Measurements from ENCODE around the gene PCMTD2.

Gene PCMTD2

DNA sequence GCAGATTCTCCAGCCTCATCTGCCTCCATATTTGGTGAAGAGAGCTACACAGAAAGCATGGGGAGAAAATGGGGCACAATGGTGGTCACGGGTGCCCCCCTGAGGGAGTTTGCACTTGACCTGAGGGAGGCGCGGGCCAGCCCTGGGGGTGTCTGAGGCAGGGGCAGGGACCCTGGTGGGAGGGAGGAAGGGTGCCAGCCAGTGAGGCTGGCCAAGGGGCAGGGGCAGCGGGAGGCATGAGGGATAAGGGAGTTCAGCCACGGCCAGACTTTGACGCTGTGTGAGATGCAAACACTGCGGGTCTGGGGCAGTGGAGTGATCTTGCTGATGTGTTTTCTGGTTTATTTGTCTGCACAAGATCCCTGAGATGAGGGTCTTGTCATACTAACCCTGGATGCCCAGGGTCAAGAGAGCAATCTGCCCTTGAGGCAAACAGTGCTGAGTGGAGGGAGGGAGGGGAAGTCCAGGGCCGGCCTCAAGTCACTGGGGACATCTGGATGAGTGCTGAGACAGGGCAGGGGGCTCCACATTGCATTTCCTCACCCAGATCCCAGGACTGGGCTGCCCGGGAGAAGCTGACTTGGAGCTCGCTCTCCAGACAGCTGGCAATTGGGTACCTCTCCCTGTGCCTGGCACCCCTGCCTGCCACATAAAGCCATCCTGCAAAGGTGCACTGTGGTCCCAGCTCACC lies 8.8 kb upstream of the PCMTD2 start:
- no peaks in the 10 kb centered on the region for H3K36me3 ChIP-seq (ENCODE audit: control insufficient read depth in 4 of 4, insufficient read depth in 4 of 4, low read length in 3 of 4)
- peaks cover 0 to 5% (median 0%) of the 10 kb centered on the region in 5 experiments for H3K27me3 ChIP-seq (replicated peaks in 2 of 5; ENCODE audit: control insufficient read depth in 4 of 5, insufficient read depth in 5 of 5, low read length in 4 of 5)
- no peak overlapping the region for H3K4me3 ChIP-seq (ENCODE audit: control insufficient read depth in 1 of 7, extremely low read depth in 1 of 7, insufficient read depth in 4 of 7, low read depth in 2 of 7, low read length in 6 of 7)
- DNase-seq = no peak
- H3K27ac ChIP-seq (ENCODE audit: insufficient read depth in 1 of 2, low read depth in 1 of 2, low read length in 2 of 2, poor library complexity in 1 of 2, severe bottlenecking in 2 of 2) = no peak overlapping the region
- WGBS (ENCODE audit: insufficient coverage) = 99% methylated on average over 8 of the region's 10 CpGs
- CTCF ChIA-PET = interaction anchor here (1.0 to 1.6 kb wide), 2 partner anchors 9 to 11 kb away, joined by 3 read pairs; partner anchors contain the start of gene PCMTD2
- H3K9me3 ChIP-seq (ENCODE audit: control extremely low read depth in 1 of 5, control insufficient read depth in 4 of 5, insufficient read depth in 2 of 5, low read depth in 1 of 5, low read length in 4 of 5) = no peaks in the 10 kb centered on the region
- peaks cover 0 to 9% (median 8%) of the 10 kb centered on the region in 4 experiments for H3K4me1 ChIP-seq (ENCODE audit: control extremely low read depth in 1 of 4, control insufficient read depth in 4 of 4, insufficient read depth in 4 of 4, low read length in 3 of 4)
- POLR2A ChIA-PET = no interaction called here

DNA sequence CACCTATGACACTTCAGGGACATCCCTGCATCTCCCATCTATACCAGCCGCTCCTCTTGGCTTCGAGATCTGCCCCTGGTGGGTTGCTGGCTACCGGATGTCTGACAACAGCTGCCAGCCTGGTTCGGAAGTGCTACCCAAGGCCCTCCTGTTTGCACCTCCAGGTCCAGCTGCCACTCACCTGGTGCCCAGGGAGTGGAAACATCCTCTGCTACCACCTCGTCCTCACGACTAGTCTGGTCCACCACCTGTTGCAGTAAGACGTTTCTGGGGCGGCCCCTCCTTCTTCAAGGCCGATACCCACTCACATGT lies 8.3 kb upstream of the PCMTD2 start:
- Histone ChIP-seq H3K36me3 (ENCODE audit: control insufficient read depth in 4 of 4, insufficient read depth in 4 of 4, low read length in 3 of 4) (no peaks in the 10 kb centered on the region), H3K27ac (ENCODE audit: insufficient read depth in 1 of 2, low read depth in 1 of 2, low read length in 2 of 2, poor library complexity in 1 of 2, severe bottlenecking in 2 of 2) (no peak overlapping the region), H3K9me3 (ENCODE audit: control extremely low read depth in 1 of 5, control insufficient read depth in 4 of 5, insufficient read depth in 2 of 5, low read depth in 1 of 5, low read length in 4 of 5) (no peaks in the 10 kb centered on the region), H3K4me1 (ENCODE audit: control extremely low read depth in 1 of 4, control insufficient read depth in 4 of 4, insufficient read depth in 4 of 4, low read length in 3 of 4) (peaks cover 0 to 9% (median 8%) of the 10 kb centered on the region in 4 experiments), H3K27me3 (replicated peaks in 2 of 5; ENCODE audit: control insufficient read depth in 4 of 5, insufficient read depth in 5 of 5, low read length in 4 of 5) (peaks cover 0 to 5% (median 0%) of the 10 kb centered on the region in 5 experiments), H3K4me3 (ENCODE audit: control insufficient read depth in 1 of 7, extremely low read depth in 1 of 7, insufficient read depth in 4 of 7, low read depth in 2 of 7, low read length in 6 of 7) (no peak overlapping the region)
- 94% methylated on average over 8 of the region's 9 CpGs for WGBS (ENCODE audit: insufficient coverage)
- ChIA-PET CTCF (interaction anchor here (1.6 kb wide), 1 partner anchor 10 kb away, joined by 3 read pairs; no protein-coding TSS in a partner anchor), POLR2A (no interaction called here)
- no peak for DNase-seq

DNA sequence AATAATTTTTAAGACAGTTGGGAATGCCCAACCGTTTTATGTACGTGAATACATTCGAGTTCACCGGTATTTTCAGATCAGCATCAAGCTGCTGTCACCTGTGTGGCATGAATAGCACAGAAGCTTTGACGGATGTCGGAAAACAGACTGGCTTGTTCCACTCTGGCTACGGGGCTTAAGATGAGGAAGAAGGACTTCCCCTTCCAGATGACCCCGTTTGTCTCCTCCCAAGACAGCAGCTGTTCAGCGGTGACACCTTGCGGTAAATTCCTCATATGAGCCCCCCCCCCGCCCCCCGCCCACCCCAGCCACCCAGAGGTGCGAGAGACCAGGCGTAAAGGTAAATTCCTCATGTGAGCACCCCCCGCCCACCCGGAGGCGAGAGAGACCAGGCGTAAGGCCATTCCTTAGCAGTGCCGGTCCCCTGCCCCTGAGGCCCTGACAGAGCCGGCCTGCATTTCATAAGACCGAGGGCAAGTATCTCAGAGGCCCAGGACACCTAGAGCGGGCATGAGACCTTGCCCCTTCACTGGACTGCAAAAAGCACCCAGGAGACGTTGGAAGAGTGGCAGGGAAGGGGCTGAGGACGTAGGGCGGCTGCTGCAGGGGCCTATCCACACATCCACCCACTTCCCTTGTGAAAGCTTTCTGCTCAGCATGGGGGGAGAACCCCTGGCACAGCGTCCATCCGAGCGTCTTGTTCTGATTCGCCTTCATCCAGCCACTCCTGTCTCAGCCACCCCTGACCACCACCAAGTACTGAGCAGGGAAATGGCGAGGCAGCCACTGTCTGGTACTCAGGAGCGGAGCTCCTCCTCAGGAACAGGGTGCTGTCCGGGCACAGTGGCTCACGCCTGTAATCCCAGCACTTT lies 7.3 kb upstream of the PCMTD2 start:
- CTCF ChIA-PET = interaction anchor here (1.6 to 1.8 kb wide), 2 partner anchors 8 to 9 kb away, joined by 3 to 5 read pairs; no protein-coding TSS in a partner anchor
- WGBS (ENCODE audit: insufficient coverage) = 78% methylated on average over 22 of the region's 33 CpGs
- peaks cover 0 to 5% (median 0%) of the 10 kb centered on the region in 5 experiments for H3K27me3 ChIP-seq (replicated peaks in 2 of 5; ENCODE audit: control insufficient read depth in 4 of 5, insufficient read depth in 5 of 5, low read length in 4 of 5)

DNA sequence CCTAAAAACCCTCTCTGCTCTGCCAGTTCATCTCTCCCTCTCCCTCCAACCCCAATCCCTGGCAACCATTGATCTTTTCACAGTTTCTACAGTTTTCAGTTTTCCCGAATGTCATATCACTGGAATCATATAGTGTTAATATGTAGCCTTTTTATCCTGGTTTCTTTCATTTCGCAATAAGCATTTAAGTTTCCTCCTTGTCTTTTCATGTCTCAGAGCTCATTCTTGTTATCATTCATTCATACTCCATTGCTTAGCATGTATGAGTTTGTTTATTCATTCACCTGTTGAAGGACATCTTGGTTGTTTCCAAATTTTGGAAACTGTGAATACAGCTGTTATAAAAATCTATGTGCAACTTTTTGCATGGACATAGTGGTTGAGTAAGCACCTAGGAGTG lies 5.5 kb upstream of the PCMTD2 start:
- Histone ChIP-seq H3K9me3 (ENCODE audit: control extremely low read depth in 1 of 5, control insufficient read depth in 4 of 5, insufficient read depth in 2 of 5, low read depth in 1 of 5, low read length in 4 of 5) (no peaks in the 10 kb centered on the region), H3K27ac (ENCODE audit: insufficient read depth in 1 of 2, low read depth in 1 of 2, low read length in 2 of 2, poor library complexity in 1 of 2, severe bottlenecking in 2 of 2) (no peak overlapping the region), H3K36me3 (ENCODE audit: control insufficient read depth in 4 of 4, insufficient read depth in 4 of 4, low read length in 3 of 4) (no peaks in the 10 kb centered on the region), H3K27me3 (replicated peaks in 2 of 5; ENCODE audit: control insufficient read depth in 4 of 5, insufficient read depth in 5 of 5, low read length in 4 of 5) (peaks cover 0 to 7% (median 0%) of the 10 kb centered on the region in 5 experiments), H3K4me1 (ENCODE audit: control extremely low read depth in 1 of 4, control insufficient read depth in 4 of 4, insufficient read depth in 4 of 4, low read length in 3 of 4) (peaks cover 0 to 8% (median 6%) of the 10 kb centered on the region in 4 experiments), H3K4me3 (ENCODE audit: control insufficient read depth in 1 of 7, extremely low read depth in 1 of 7, insufficient read depth in 4 of 7, low read depth in 2 of 7, low read length in 6 of 7) (no peak overlapping the region)
- WGBS (ENCODE audit: insufficient coverage) = no CpG with 5 or more reads among the region's 2 CpGs
- CTCF ChIA-PET = interaction anchor here (1.8 kb wide), 1 partner anchor 10 kb away, joined by 5 read pairs; no protein-coding TSS in a partner anchor
- DNase-seq = no peak
- POLR2A ChIA-PET = no interaction called here

More for the DNA sequence above, 7.3 kb upstream of the PCMTD2 start:
- no peak overlapping the region for H3K4me3 ChIP-seq (ENCODE audit: control insufficient read depth in 1 of 7, extremely low read depth in 1 of 7, insufficient read depth in 4 of 7, low read depth in 2 of 7, low read length in 6 of 7)
- POLR2A ChIA-PET = no interaction called here
- DNase-seq = peak in 2 of 3 donors; percentile 23 to 42
- peaks cover 0 to 9% (median 8%) of the 10 kb centered on the region in 4 experiments for H3K4me1 ChIP-seq (ENCODE audit: control extremely low read depth in 1 of 4, control insufficient read depth in 4 of 4, insufficient read depth in 4 of 4, low read length in 3 of 4)
- H3K27ac ChIP-seq (ENCODE audit: insufficient read depth in 1 of 2, low read depth in 1 of 2, low read length in 2 of 2, poor library complexity in 1 of 2, severe bottlenecking in 2 of 2) = no peak overlapping the region
- H3K36me3 ChIP-seq (ENCODE audit: control insufficient read depth in 4 of 4, insufficient read depth in 4 of 4, low read length in 3 of 4) = no peaks in the 10 kb centered on the region
- no peaks in the 10 kb centered on the region for H3K9me3 ChIP-seq (ENCODE audit: control extremely low read depth in 1 of 5, control insufficient read depth in 4 of 5, insufficient read depth in 2 of 5, low read depth in 1 of 5, low read length in 4 of 5)

DNA sequence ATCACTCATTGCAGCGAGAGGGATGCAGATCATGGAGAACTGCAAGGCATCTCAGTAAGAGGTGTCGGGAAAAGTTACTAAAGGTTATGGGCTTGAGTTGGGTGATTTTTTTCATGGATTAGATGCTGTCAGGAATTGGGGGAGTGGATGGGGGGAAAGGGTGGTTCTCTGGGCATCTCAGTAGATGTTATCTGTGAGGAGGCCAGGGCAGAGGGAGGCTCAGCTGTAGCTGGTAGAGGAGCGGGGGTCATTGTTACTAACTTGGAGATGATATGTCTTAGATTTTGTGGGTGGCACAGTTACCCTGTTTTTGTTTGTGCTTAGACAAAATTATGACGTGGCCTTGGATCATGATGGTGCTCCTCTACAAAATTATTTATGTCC lies 2.6 kb upstream of the PCMTD2 start:
- ChIA-PET CTCF (no interaction called here), POLR2A (no interaction called here)
- Histone ChIP-seq H3K27ac (ENCODE audit: insufficient read depth in 1 of 2, low read depth in 1 of 2, low read length in 2 of 2, poor library complexity in 1 of 2, severe bottlenecking in 2 of 2) (no peak overlapping the region), H3K36me3 (ENCODE audit: control insufficient read depth in 4 of 4, insufficient read depth in 4 of 4, low read length in 3 of 4) (no peaks in the 10 kb centered on the region), H3K9me3 (ENCODE audit: control extremely low read depth in 1 of 5, control insufficient read depth in 4 of 5, insufficient read depth in 2 of 5, low read depth in 1 of 5, low read length in 4 of 5) (no peaks in the 10 kb centered on the region), H3K4me3 (ENCODE audit: control insufficient read depth in 1 of 7, extremely low read depth in 1 of 7, insufficient read depth in 4 of 7, low read depth in 2 of 7, low read length in 6 of 7) (no peak overlapping the region), H3K4me1 (ENCODE audit: control extremely low read depth in 1 of 4, control insufficient read depth in 4 of 4, insufficient read depth in 4 of 4, low read length in 3 of 4) (peaks cover 4 to 26% (median 18%) of the 10 kb centered on the region in 4 experiments), H3K27me3 (replicated peaks in 2 of 5; ENCODE audit: control insufficient read depth in 4 of 5, insufficient read depth in 5 of 5, low read length in 4 of 5) (peaks cover 0 to 7% (median 0%) of the 10 kb centered on the region in 5 experiments)
- 97% methylated on average over 3 of the region's 4 CpGs for WGBS (ENCODE audit: insufficient coverage)
- no peak for DNase-seq

DNA sequence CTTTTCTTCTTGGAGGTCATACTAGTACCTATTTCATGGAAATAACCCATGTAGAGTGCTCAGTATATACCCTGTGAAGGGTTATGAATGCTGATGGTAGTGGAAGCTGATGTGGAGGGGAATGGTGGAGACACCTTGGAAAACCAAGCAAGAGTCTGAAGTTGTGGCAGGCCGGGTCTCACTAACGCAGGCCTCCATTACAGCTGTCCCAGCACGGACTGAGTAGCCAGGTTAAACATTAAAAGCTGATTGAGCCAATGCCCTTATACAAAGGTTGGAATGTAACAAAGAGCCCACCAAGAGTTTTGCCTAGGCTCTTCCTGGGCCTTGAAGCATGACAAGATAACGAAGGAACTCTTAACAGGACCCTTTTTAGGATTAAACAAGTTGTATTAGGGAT lies 2.1 kb upstream of the PCMTD2 start:
- H3K9me3 ChIP-seq (ENCODE audit: control extremely low read depth in 1 of 5, control insufficient read depth in 4 of 5, insufficient read depth in 2 of 5, low read depth in 1 of 5, low read length in 4 of 5) = no peaks in the 10 kb centered on the region
- CTCF ChIA-PET = no interaction called here
- POLR2A ChIA-PET = no interaction called here
- no peak for DNase-seq
- H3K27me3 ChIP-seq (replicated peaks in 2 of 5; ENCODE audit: control insufficient read depth in 4 of 5, insufficient read depth in 5 of 5, low read length in 4 of 5) = peaks cover 0 to 7% (median 0%) of the 10 kb centered on the region in 5 experiments
- peaks cover 4 to 27% (median 18%) of the 10 kb centered on the region in 4 experiments for H3K4me1 ChIP-seq (ENCODE audit: control extremely low read depth in 1 of 4, control insufficient read depth in 4 of 4, insufficient read depth in 4 of 4, low read length in 3 of 4)
- 94% methylated on average over 3 of the region's 4 CpGs for WGBS (ENCODE audit: insufficient coverage)
- H3K27ac ChIP-seq (ENCODE audit: insufficient read depth in 1 of 2, low read depth in 1 of 2, low read length in 2 of 2, poor library complexity in 1 of 2, severe bottlenecking in 2 of 2) = no peak overlapping the region
- no peaks in the 10 kb centered on the region for H3K36me3 ChIP-seq (ENCODE audit: control insufficient read depth in 4 of 4, insufficient read depth in 4 of 4, low read length in 3 of 4)
- H3K4me3 ChIP-seq (ENCODE audit: control insufficient read depth in 1 of 7, extremely low read depth in 1 of 7, insufficient read depth in 4 of 7, low read depth in 2 of 7, low read length in 6 of 7) = no peak overlapping the region

DNA sequence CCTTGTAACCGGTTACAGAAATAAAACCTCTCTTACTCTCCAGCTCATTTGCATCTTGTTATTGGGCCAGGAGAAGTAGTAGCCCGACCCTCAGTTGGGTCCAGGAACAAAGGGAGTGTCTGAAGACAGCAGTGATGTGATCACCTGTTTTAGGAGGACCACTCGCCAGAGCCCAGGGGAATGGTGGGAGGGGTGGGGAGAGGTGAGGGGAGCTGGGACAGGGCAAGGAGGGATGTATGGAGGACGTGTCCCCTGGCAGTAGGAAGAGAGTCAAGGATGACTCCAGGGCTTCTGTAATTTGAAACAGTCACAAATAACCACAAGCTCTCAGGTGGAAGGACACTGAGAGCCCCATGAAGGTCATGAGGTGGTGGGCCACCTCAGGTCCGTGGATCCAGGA lies 1.4 kb upstream of the PCMTD2 start:
- Histone ChIP-seq H3K4me1 (ENCODE audit: control extremely low read depth in 1 of 4, control insufficient read depth in 4 of 4, insufficient read depth in 4 of 4, low read length in 3 of 4) (peaks cover 4 to 27% (median 18%) of the 10 kb centered on the region in 4 experiments), H3K27me3 (replicated peaks in 2 of 5; ENCODE audit: control insufficient read depth in 4 of 5, insufficient read depth in 5 of 5, low read length in 4 of 5) (peaks cover 0 to 7% (median 0%) of the 10 kb centered on the region in 5 experiments), H3K36me3 (ENCODE audit: control insufficient read depth in 4 of 4, insufficient read depth in 4 of 4, low read length in 3 of 4) (no peaks in the 10 kb centered on the region), H3K27ac (ENCODE audit: insufficient read depth in 1 of 2, low read depth in 1 of 2, low read length in 2 of 2, poor library complexity in 1 of 2, severe bottlenecking in 2 of 2) (no peak overlapping the region), H3K9me3 (ENCODE audit: control extremely low read depth in 1 of 5, control insufficient read depth in 4 of 5, insufficient read depth in 2 of 5, low read depth in 1 of 5, low read length in 4 of 5) (no peaks in the 10 kb centered on the region), H3K4me3 (ENCODE audit: control insufficient read depth in 1 of 7, extremely low read depth in 1 of 7, insufficient read depth in 4 of 7, low read depth in 2 of 7, low read length in 6 of 7) (no peak overlapping the region)
- no peak for DNase-seq
- CTCF ChIA-PET = interaction anchor here (0.9 kb wide), 1 partner anchor 24 kb away, joined by 3 read pairs; no protein-coding TSS in a partner anchor
- POLR2A ChIA-PET = no interaction called here
- WGBS (ENCODE audit: insufficient coverage) = 95% methylated on average over 3 of the region's 5 CpGs

Measured in common myeloid progenitor, CD34-positive (primary cell).